HG03045 (cell line): ENCODE data around the gene AGXT.

ENCODE experiments used
- ATAC-seq: cut with Tn5 transposase; IDR thresholded peaks from one replicate; pipeline ENCODE4 v1.9.1; 2021; ENCODE audit warnings: mild to moderate bottlenecking, moderate library complexity; ENCODE audit not compliant: unreplicated experiment

AGXT gene

DNA sequence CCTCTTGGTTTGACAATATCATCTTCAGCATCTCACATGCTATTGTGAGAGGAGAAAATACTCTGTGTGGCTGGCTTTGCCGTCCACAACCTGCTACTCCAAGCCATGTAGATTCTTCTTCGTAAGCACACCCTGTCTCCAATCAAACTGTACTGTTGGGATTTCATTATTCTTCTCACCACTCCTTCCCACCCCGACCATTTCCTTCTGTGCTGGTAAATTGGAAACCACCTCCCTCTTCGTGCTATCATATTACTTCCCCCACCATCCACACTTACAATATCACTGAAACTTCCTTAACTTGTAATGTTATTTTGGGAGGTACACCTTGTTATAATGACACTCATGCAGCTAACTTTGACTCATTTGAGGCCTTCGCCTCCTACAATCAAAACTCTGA lies 3.2 kb upstream of the AGXT start:
- no peak for ATAC-seq

DNA sequence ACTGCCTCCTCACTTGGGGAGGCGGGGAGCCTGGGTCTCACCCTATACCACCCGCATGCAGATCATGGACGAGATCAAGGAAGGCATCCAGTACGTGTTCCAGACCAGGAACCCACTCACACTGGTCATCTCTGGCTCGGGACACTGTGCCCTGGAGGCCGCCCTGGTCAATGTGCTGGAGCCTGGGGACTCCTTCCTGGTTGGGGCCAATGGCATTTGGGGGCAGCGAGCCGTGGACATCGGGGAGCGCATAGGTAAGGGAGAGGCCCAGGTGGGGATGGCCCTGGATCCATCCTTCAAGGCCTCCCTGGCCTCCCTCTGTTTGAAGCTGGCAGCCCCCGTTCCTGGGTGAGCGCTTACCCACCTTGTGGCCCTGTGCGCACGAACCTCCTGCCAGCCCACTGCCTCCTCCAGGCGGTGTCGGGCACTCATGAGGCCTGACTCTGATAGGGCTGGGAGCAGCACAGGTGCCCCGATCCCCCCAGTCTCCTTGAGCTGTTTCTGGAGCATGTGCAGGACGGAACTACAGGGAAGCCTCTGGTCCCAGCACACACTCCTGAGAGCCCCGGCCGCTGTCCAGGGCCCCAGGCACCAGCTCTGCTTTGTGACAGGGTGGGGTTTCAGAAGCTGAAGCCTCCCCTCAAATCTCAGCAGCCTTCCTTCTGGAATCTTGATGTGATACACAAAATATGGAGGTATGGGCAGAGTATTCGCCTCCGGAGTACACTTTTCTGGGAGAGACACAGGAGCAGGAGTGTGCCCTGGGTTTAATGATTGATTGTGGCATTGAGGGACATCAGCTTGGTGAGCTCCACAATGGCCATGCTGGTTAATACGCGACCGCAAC lies 708 bp downstream of the AGXT start:
- ATAC-seq, result no peak

DNA sequence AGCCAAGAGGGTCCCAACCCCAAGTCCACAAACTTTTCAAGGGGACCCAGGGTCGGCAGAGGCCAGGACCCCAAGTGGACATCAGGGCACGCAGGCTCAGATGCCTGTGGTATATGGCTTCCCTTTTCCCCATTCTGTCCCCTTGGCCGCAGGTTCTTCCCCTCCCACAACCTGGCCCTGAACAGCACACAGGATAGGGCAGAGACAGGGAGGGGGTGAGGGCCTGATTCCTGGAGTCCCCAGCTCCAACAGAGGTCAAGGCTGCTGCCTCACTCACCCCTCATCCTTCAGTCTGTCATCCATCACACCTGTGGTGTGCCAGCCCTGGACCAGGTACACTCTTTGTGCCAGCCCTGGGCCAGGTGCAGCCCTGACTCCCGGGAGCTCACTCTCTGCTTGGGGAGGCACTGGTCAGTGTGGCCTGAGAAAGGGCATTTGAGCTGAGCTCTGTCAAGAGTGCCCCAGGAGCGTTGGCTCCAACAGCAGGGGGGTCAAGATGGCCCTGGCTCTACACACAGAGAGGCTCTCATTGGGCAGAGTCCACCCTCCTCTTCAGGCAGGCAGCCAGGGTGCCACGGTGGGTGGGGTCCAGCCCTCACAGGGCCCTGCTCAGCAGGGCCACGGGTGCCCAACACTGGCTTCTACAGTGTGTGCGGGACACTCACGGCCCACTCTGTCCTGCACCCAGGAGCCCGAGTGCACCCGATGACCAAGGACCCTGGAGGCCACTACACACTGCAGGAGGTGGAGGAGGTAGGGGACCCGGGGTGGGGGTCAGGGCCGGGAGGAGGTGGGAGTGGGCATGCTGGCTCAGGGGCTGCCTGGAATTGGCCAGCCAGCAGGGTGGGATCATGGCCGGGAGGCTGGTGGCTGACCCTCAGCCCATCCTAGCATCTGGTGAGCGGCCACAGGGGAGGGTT lies 1.6 kb downstream of the AGXT start:
- ATAC-seq, result no peak

DNA sequence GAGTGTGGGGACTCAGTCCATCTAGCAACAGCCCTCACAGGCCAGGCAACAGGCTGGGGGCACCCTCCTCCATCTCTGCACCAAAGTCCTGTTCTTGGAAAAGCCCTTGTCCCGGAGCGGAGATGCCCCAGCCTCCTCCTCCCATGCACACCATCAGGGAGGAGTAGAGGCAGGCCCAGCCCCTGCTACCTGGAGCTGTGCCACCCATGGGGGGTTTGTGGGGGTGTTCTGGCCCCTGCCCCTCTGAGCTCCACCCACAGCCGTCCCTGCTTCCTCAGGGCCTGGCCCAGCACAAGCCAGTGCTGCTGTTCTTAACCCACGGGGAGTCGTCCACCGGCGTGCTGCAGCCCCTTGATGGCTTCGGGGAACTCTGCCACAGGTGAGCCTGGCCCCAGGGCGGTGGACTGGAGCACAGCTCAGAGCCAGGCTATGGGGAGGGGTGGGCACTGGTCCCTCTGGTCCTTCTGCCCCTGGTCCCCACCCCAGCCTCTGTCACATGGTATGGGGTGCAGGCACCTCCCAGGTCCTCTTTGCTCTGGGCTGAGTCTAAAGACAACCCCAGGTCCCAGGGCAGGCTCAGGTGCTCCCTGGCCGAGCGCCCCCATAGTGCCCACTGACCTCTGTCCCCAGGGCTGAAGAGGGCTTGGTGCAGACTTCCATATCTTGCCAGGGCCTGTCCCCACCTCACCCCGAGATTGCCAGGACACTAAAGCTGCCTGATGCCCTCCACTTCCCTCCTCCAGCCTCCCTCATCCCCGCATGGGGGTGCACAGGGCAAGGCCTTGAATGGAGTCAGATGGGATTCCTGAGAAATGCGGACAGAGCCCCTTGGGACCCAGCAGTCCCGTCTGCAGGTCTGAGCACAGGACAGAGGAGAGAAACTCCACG lies 2.7 kb downstream of the AGXT start:
- no peak for ATAC-seq

DNA sequence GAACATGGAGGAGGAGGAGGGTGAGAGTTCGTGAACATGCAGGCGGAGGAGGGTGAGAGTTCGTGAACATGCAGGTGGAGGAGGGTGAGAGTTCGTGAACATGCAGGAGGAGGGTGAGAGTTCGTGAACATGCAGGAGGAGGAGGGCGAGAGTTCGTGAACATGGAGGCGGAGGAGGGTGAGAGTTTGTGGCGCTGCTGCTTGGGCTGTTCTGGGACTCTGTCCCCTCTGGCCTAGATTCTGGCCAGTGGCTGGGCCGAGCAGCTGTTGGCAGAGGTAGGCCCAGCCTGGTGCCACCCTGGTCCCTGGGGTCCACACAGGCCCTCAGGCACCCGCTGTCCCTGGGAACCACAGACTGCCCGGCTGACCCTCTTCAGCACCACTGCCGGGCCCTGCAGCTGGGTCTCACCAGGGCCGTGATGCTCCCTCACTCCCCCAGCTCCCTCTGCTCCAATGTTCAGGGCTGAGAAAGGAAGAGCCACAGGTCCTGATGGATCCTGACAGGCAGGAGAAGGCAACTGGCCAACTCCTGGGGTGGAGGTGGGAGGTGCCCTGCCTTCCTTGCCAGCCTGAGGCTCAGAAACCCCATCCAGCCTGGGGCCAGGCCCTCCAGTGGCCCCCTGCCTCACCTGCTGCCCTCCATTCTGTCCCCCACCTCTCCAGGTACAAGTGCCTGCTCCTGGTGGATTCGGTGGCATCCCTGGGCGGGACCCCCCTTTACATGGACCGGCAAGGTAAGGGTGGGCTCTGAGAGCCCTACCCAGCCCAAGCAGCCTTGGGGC lies 3.9 kb downstream of the AGXT start:
- no peak for ATAC-seq

DNA sequence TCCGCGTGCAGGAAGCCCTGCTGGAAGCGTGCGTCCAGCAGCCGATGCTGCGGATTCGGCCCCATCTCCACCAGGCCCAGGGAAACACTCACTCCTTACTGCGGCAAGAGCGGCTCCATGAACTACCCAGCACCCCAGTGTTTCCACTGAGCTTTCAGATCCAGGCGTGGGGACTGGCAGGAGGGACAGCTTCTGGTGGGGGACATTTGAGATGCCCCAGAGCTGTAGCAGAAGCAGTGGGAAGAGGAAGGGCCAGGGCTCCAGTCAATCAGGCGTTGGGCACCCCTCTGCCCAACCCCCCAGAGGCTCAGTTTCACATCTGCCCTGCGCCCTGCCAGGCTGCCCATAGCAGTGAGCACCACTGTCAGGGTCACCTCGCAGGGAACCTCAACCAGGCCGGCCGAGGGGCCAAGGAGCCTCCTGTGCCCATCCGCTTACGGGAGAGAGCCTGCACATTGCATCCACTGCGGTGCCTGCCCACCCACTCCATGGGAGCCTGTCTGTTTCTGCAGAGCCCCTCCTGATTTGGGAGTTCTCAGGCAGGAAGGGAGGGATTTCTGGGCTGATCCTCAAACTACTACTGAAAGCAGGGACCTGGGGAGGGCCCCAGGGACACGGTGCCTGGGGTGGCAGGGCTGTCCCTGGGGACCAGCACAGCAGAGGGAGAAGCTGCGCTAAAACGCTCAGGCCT lies 4.6 kb downstream of the AGXT start:
- no peak for ATAC-seq

DNA sequence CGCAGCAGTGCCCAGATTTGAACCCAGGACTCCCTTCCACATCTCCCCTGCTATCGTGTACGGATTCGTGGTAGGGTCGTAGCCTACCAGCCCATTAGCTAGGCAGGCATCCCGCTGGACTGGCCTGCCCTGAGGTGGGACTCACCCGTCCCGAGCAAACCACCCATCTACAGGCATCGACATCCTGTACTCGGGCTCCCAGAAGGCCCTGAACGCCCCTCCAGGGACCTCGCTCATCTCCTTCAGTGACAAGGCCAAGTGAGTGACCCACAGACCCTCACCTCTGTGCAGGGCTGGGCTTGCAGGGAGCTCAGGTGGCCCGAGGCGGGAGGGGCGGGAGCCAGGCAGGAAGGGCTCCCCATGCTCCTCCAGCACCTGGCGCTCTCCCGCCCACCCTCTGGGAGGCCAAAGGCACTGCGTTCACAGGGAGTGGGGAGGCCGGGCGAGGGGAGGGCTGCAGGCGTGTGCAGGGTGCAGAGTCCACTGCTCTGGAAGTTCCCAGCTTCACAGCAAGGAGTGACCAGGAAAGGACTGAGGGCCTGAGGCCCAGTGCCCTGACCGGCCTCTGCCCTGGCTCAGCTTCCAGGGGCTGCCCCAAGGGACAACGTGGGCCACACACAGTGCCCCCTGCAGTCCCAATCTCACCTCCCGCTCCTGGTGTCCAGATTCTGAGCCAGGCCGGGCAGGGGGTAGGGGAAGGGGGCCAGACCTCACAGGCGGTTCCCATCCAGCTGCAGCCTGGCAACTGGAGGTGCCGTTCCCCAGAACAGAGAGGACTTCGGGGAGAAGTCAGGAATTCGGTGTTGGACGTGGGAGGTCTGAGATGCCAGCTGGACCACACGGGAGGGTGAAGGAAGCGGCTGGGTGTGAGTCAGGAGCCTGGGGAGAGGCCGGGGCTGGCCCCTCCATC lies 5.4 kb downstream of the AGXT start:
- ATAC-seq, result no peak

DNA sequence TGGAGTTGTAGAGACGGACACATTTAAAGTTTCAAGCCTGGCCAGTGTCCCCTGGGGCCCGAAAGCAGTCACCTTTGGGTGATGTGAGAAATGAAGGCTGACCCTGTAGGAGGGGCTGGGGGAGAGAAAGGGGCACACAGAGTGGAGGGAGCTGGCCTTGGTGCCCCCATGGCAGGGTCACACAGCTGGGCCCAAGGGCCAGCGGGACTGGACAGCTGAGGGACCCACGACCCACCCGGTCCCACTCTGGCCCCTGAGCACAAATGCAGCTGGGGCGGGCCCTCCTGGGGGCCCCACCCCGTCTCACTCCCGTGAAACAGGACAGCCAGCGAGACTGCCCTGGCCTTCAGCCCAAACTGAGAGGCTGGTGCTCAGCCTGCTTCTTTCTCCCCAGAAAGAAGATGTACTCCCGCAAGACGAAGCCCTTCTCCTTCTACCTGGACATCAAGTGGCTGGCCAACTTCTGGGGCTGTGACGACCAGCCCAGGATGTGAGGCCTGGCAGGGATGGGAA lies 6.1 kb downstream of the AGXT start:
- no peak for ATAC-seq

DNA sequence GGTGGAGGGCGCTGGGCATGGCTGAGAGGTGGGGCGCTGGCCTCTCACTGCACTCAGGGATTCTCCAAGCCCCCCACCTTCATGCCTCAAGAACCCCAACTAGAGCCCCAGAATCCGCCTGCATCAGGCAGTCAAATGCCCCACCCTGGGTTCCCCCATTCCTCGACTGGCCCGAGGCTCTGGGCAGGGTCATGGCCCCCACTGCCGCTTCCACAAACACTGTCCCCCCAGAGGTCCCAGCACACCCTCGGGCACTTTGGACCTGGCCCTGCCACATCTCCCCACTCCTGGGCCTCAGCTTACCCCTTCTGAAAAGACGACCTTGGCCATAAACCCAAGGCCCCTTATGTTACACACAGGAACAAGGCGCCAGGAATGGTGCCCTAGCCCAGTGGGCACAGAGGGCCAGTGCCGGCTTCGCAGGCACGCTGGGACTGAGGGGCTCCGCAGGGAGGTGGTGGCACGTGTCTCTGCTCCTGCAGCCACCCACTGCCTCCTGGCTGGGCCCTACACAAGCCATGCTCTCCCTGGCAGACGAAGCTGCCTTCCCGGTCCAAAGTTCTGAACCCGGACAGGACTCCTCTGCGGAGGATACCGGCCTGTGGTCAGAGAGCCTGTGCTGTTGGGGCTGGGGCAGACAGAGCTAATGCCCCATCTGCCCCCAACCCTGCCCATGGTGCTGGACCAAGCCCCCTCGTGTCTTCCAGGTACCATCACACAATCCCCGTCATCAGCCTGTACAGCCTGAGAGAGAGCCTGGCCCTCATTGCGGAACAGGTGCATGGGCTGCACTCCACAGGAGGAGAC lies 6.8 kb downstream of the AGXT start:
- ATAC-seq, result no peak

DNA sequence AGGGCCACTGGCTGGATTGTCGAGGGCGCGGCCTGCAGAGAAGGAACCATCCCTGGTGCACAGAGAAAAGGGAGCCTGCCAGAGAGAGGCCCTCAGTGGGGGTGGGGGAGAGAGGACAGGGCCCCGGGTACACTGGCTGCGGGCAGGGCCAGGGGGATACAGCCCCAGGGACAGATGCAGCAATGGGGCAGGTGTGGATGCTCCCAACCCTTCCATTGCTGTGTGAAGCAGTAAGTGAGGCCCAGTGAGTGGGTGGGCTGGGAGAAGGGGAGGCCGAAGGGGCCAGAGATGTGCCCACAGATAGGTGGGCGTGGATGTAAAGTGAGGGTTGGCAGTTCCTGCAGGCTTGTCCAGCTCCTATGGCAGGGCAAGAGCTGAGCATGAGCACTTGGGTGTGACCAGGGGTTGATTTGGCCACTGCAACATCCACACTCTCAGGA lies 7.4 kb downstream of the AGXT start:
- ATAC-seq, result no peak

DNA sequence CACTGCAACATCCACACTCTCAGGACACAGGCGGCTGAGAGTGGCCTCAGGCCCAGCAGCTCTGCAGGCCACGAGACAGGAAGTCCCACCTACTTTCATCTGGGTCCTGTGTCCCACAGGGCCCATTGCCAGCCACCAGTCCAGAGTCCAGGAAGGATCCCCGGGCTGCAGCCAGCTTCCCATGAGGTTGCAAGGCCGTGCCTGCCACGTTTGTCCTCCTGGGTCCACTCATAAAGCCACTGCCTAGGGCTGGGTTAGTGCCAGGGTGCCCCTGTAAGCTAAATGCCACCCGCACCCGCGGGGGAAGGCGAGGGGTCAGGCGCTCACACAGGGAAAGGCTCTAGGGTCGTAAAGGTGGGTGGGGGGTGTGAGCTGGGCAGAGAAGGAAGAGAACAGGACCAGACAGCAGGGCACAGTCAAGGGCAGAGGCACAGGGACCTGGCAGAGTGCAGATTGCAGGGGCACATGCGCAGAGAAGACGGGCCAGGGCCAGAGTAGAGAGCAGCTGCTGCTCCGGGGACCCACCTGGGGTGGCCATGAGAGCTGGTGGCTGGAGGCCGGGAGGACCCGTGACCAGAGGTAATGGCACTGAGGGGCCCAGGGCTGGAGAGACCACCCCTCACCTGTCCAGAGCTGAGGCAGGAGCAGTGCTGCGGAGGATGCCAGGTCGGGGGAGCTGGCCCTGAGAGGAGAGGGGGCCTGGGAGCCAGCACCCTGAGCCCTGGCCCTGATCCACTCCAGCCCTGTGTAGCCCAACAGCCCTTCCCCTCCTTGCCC lies 8.0 kb downstream of the AGXT start:
- no peak for ATAC-seq

DNA sequence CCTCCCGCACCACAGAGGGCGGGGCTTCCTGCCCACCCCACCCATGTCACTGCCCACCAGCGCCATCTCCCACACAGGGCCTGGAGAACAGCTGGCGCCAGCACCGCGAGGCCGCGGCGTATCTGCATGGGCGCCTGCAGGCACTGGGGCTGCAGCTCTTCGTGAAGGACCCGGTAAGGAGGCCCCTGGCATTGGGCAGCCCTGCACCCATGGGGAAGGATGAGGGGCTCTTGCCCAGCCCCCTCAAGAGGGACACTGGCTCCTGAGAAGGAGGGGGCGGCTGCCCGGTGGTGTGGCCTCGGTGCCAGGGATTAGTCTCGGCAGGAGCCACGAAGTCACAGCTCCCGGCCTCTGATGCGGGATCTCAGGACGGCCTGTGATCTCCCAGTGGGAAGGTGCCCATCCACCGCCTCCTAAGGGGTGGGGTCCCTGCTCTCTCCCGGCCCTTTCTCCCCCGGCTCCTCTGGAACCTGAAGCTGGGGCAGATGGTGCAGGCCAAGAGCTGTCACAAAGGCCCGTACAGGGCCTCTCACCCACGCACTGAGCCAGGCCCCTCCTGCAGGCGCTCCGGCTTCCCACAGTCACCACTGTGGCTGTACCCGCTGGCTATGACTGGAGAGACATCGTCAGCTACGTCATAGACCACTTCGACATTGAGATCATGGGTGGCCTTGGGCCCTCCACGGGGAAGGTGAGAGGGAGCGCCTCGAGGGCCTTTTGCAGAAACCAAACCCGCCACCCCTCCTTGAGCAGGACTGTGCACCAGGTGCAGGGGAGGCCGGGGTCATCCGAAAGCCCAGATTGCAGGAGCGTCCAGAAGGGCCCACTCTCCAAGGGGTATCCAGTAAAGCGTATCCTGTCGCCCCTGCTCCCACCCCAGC lies 9.1 kb downstream of the AGXT start:
- no peak for ATAC-seq

DNA sequence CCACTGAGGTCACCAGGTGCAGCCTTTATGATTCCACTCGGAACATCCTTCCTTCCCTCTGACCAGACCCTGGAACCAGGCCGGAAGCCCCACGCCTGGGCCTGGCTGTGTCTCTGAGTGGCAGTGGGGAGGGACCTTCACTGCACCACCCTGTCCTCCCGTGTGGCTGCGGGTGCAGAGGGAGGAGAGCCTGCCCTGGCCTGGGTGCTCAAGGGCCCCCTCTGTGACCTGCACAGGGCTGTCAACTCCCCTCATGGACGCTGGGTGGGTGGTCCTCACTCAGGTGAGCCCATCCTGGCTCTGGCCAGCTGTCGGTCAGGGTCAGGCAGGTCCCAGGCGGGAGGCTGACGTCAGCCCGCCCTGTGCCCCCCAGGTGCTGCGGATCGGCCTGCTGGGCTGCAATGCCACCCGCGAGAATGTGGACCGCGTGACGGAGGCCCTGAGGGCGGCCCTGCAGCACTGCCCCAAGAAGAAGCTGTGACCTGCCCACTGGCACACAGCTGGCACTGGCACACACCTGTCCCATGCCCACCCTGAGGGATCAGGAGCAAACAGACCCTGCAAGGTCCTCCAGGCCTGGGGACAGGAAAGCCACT lies 9.8 kb downstream of the AGXT start:
- no peak for ATAC-seq

DNA sequence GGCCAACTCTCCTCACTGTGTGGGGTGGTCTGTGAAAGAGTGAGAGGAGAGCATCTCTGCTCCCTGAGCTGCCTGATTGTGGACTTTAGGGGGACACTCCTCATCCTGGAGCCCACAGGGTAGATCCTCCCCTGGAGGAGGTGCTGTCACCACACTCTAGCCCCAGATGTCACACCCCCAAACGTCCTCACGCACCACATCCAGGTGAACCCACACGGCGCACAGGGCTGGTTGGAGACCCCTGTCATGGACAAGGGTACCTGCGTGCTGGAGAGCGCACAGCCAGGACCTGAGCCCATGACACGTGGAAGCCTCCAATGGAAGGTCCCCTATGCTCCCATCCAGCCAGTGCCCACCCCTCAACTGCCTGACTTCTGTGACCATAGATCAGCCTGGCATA lies 10.5 kb downstream of the AGXT start:
- no peak for ATAC-seq

DNA sequence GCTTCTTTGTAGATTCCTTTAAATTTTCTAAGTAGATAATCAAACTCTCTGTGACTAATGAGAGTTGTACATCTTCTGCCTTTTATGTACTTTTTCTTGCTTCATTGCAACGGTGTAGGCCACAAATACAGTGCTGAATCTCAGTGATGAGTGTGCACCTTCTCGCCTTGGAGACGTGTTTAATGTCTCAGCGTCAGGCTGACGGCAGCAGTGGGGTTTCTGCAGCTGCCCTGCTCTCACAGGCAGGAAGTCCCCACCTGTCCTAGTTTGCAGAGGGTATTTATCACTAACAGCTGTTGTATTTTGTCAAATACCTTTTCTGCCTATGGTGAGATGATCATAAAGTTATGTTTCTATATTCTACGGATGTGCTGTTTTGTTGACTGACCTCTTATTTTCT lies 13.3 kb downstream of the AGXT start:
- ATAC-seq, result no peak
